GM19238 (cell line): ENCODE measurements around the gene CLIC3.
"Not testable (repeated sequence)": the region's sequence is repeated elsewhere in the genome, so short reads cannot be mapped to it uniquely, and the experiment has no call there.

Experiments
- DNase-seq: peaks from one replicate; pipeline ENCODE4 v3.0.0; 2011; ENCODE audit warnings: low spot score; ENCODE audit not compliant: insufficient read length

CLIC3 gene, protein sequence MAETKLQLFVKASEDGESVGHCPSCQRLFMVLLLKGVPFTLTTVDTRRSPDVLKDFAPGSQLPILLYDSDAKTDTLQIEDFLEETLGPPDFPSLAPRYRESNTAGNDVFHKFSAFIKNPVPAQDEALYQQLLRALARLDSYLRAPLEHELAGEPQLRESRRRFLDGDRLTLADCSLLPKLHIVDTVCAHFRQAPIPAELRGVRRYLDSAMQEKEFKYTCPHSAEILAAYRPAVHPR

DNA sequence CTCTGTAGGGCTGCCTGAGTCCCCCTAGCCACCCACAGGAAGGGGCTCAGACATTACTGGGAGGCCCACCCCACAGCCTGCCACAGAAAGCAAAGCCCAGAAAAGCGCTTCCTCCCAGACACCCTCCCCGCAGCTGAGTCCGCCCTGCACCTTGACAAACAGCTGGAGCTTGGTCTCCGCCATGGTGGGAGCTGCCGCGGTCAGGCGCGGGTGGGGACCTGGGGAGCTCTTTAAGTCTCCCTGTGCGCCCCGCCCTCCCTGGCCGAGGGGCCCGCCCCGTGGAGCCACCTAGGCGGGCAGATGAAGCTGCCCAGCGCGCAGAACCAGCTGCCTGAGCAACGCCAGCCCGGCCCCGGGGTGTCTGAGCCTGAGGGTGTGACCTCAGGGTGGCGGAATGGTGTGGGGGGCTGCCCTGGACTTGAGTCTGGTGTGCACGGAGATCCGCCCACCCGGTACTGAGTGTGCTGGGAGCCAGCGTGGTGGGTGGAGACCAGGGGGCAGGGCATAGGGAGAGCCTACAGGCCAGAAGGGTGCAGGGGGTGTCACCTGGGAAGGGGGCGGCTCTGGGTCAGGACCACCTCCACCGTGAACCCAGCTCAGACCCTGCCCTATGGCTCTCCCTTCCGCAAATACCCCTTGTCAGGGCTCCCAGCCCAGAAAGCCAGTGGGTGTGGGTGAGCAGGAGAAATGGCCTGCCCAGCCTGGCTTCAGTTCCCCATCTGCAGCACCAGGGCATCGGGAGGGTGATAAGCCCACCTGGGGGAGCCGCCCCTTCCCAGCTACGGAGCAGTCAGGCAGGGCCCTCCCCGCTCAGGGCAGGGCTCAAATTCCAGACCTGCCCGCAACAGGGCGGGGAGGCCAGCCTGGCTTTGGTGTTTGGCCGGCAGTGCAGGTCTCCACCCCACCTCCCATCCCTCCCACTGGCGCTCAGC is at the start of gene CLIC3:
Gene CLIC3, minus strand, starts transcription at position 208 of the 932 bp plus-strand sequence. Its CDS starts 25 bp downstream, at position 183.
- DNase-seq = no peak

DNA sequence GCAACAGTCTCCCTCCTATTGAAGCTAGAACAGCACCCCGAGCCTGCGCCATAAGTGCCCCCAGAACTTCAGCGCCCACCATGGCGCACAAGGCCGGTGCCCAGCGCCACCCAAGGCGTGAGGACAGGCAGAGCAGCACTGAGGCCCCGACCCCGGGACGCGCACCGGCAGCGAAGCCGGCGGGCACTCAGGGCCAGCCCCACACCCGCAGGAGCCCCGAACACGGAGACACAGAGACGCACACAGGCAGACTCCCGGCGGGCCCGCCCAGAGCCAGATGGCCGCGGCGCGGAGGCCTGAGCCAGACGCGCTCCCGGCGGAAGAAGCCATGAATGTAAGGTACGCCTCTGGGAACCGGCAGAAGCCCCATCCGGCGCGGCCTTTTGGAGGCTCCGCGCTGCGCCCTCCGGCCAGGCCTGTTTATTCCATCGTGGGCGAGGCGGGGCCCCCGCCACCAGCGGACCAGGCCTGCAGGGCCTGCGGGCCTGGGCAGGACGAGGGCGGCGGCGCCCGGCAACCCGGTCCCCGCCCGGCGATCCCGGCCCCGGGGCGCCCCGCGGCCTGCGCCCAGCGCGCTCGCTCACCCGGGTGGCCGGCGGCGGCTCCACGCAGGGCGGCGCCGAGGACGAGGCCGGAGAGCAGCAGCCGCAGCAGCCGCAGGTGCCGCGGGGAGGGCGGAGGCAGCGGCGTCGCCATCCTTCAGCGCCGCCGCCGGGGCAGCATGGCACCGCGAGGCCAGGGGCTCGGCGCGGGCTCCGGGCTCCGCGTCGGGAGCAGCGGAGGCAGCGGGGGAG is 49.1 kb upstream of the CLIC3 start:
- DNase-seq = no peak

DNA sequence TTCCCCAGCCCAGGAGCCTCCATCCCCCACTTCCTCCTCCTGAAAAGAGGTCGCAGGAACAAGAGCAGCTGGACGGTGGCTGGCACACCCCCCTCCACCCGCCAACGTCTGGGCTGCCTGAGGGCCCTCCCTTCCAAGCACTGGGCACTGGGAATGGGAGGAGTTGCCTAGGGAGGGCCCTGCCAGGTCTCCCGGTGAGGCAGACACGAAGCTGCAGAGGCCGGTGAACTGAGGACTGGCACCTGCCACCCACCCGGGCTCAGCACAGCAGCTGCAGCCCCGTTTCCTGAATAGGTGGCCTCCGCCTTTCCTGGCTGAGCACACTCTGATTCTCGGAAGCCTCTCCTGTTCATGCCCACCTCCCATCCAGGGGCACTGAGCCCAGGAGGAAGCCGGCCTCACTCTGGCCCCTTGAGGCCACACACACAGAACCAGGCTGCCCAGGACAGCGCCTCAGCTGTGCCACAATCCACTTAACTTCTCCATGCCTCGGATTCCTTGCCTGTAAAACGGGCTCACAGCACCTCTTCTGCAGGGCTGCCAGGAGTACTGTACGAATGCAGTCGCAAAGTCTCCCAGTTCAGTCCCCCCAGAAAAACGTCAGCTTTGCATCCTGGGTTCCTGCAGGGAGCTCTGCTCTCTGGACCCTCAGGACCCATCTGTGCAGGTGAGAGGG is 48.3 kb upstream of the CLIC3 start:
- no peak for DNase-seq

DNA sequence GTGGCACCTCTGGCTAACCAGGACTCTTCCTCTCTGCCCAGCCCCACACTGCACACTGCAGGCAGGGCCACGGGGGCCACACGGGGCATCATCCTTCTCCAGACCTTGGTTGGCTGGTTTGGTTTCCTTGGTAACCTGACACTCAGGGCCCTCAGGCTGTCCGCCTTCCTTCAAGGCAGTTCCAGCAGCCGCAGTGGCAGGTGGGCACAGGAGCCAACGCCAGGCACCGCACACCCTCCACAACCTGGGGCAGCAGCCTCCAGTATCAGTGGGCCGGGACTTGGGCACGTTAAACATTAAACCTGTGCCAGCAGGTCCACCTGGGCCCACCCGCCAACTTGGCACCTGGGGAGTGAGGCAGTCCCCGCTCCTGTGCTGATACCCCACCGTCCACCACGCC is 47.7 kb upstream of the CLIC3 start:
- DNase-seq = no peak

DNA sequence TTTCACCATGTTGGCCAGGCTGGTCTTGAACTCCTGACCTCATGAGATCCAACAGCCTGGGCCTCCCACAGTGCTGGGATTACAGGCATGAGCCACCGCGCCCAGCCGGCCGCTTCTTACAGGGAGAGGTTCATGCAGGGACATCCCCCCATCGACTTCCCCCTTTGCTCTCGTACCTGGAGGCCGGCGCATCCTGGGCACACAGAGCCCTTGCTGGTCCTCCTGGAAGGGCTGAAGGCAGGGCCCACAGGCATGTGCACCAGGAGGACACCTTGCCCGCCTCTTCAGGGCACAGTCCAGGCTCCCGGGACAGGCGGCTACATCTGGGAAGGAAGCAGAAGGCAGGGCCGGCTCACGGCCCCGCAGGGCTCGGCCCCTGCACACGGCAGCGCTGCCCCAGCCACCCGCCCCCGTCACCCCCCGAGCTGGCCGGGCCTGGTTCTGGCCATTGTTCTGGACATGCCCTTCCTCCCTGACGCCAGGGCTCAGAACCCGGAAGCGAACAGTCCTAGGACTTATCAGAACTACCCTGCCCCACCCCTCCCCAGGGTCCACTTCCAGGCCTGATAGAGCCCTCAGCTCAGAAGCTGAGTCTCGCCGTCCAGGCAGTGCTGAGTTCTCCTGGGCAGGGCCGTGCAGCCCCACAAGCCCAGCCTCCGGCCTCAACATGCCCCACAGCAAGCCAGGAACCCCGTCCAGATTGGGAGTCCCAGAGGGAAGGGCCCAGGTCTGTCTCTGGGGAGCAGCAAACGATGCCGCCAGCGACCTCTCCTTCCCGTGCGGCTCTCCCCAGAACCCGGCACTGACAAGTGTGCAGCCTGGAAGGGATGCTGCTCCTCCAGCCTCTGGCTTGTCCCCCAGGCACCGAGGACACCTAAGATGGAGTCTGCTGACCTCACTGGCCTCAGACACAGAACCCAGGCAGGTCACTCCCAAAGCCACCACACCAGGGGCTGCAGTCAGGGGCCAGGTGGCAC is 46.7 kb upstream of the CLIC3 start:
- DNase-seq = no peak

DNA sequence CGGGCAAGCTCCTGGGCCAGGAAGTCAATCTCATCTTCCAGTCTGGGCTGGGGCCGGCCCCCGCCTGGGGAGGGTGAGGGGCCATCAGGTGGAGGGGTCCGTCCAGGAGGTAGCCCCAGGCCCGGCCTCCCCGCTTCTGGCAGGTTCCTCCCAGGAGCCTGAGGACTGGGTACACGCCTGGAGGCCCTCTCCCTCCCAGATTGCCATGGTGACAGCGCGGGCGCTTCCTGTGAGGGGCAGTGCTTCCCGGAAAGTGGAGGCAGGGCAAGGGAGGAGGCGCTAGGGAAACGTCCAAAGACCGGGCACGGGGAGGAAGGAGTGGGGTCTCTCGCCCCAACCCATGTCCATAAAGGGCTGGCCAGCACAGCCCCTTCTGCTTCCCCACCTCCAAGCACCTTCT is 44.8 kb upstream of the CLIC3 start:
- no peak for DNase-seq

DNA sequence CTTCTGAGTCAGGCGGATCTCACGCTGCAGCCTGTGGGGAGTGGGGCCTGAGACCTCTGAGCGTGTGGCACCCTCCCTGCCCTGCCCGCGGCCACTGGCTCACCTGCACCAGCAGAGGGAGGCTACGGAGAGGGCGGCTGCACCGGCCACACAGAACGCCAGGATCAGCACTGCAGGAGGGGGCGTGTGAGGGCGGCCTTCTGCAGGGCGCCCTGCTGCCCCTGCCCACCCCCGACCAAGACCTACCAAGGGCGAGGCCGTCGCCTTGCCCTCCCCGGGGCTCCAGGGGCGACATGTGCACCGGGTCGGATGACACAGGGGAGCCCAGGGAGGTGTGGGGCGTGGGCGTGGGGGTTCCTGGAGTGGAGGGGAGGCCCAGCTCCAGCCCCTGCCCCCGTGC is 44.2 kb upstream of the CLIC3 start:
- no peak for DNase-seq

DNA sequence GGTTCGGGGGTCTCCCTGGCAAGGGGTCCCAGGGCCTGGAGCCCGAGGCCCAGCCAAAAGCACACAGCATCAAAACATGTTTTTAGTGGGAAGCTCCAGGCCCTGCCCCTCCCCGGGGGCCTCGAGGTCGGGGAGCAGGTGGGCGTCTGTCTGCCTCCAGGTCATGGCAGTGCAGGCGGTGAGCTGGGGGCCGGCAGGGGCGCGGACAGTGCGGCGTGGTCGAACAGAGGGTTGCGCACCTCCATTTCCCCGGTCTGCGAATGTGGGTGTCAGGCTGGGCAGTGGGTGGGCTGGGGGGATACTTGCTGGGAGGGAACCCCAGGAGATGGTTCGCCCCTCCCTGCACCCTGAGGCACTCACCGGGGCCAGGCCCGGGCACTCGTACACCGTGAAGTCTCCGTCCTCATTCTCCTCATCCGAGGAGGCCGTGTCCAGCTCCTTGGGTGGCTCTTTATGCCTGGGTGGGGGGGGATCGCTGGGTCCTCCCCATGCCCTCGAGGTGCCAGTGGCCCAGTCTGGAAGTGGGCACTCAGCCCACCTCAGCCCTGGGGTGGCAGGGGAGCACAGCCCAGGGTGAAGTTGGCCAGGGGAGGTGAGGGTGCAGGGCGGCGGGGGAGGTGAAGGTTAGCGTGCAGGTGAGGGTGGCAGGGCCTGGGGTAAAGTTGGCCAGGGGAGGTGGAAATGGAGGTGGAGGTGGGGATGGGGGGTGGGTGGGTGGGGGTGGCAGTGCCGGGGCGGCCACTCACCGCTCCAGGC is 43.4 kb upstream of the CLIC3 start:
- no peak for DNase-seq

DNA sequence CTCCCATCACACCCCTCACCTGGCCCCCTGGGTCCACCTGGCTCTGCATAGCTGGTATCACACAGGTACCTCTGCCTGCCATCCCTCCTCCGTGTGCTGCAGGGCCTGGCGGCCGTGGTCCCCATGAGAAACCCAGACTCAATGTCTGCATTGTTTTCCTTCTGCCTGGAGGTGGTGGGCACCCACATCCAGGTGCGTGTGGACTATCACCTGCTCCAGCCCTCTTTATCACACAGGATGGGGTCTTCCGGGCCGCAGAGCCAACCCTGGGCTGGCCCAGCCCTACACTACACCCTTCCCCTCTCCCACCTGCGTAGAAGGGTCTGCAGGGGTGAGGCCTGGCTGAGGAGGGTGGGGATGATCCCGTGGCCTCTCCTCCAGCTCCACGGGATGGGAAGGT is 42.5 kb upstream of the CLIC3 start:
- no peak for DNase-seq

DNA sequence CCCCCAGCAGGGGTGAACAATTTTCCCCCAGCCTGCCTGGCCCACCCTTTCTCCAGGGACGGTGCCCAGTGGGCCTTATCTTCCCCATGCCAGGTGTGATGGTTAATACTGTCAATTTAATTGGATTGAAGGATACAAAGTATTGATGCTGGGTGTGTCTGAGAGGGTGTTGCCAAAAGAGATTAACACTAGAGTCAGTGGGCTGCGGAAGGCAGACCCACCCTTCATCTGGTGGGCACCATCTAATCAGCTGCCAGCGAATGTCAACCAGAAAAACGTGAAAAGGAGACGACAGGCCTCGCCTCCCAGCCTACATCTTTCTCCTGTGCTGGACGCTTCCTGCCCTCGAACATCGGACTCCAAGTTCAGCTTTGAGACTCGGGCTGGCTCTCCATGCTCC is 41.1 kb upstream of the CLIC3 start:
- no peak for DNase-seq

DNA sequence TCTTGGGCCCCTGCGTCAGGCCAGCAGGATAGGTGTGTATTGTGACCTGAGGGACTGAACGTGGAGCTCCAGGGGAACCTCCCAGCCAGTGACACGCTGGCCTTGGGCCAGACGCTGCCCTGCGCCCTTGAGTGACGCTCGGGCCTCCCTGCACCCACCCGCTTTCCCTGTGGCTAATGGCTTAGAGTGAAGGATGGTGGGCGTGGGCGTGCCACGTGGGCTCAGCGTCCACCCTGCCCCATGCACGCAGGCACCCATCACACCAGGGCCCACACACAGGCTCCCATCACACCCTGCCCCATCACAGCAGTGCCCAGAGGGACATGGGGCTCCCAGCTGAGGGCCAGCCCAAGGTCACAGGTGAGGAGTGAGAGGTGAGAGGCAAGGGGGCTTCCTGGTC is 40.7 kb upstream of the CLIC3 start:
- no peak for DNase-seq

DNA sequence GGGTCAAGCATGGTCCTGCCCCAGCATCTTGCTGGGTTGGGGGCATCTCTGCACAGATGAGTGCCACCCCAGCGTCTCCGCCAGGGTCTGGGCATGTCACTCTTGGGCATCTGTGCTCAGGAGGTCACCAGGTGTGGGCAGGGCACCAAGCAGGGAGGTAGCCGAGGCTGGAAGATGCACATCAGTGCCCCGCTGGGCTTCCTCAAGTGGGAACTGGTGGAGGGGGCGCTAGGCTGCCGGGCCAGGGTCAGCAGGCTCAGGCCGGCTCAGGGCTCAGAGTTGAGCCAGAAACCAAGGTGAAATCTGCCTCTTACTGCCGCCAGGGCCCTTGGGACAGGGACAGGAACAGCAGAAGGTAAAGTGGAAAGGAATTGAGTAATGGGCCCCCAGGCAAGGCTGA is 39.6 kb upstream of the CLIC3 start:
- no peak for DNase-seq

DNA sequence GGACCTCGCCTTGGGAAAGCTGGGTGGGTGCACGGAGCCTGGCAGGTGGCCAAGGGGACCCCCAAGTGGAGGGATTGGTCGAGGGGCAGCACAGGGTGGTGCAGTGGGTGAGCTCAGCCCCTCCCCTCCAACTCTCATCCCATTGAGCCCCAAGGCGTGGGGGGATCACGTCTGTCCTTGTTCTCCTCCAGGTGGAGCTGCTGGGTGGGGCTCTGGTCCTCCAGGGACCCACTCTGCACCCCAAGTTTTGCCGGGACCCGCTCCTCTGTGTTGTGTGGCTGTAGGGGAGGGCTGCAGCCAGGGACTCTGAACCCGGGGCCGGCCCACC is 39.1 kb upstream of the CLIC3 start:
- DNase-seq = no peak

DNA sequence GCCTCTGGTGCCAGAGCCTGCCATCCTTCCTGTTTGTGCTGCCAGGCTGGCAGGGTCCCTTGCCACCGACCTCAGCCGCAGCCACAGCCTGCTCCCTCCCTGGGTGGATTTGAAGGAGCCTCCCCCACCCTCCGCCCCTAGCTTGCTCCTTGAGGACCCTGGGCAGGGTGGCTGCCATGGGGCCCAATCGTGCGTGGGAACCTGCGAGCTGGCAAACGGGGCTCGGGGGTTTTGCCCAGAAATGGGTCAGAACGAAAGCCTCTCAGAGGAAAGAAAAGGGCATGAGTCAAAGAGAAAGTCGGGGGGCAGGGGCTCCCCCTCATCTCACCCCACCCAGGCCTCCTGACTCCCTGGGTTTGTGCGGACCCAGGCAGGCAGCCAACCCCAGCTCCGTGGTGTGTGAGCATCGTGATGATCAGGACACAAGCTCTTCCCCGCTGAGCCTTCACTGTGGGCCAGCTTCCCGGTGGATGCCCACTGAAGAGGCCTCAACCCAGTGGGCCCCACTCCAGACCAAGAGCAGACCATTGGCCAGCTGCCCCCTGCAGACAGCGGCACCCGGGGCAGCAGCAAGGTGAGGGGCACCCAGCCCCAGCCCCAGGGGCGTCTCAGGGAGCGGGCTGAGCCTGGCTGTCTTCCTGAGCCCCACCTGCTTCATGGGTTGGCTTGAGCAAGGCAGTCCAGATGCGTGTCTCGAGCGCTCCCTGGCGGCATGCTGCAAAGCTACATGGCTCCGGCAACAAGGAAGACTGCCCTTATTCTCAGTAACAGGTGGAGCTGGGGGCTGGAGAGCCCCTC is 38.5 kb upstream of the CLIC3 start:
- peak; percentile 96 for DNase-seq

DNA sequence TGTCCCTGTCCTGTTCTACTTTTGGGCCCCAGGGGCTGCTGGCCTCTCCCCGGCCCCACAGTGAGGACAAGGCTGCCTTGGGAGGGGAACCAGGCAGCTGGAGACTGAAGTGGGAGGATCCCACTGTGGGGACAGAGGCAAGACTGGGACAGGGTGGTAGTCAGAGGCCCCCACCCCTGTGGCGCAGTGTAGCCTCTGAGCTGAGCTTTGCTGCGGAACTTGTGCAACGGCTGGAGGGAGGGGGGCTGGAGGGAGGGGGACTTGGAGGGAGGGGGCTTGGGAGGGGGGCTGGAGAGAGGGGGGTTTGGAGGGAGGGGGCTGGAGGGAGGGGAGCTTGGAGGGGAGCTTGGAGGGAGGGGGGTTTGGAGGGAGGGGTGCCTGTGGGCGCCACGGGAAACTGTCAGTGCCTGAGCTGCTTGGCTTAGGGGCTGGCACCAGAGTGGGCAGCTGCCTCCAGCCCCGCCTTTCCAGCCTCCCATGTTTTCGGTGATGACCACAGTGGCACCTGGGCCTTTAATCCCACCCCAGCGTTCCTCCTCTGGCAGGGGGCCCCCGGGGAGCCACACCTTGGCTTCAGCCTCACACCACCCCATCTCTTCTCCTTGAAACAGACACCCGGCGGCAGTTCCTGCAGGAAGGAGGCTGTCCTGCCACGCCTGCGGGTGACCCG is 37.8 kb upstream of the CLIC3 start:
- DNase-seq = no peak

DNA sequence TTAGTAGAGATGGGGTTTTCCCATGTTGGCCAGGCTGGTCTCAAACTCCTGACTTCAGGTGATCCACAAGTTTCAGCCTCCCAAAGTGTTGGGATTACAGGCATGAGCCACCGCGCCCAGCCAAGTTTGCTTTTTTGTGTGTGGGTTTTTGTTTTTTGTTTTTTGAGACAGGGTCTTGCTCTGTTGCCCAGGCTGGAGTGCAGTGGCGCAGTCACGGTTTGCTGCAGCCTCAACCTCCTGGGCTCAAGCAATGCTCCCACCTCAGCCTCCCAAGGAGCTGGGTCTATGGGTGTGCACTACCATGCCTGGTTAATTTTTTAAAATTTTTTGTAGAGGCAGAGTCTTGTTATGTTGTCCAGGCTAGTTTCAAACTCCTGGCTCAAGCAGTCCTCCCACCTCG is 37.1 kb upstream of the CLIC3 start:
- DNase-seq = not testable (repeated sequence)

DNA sequence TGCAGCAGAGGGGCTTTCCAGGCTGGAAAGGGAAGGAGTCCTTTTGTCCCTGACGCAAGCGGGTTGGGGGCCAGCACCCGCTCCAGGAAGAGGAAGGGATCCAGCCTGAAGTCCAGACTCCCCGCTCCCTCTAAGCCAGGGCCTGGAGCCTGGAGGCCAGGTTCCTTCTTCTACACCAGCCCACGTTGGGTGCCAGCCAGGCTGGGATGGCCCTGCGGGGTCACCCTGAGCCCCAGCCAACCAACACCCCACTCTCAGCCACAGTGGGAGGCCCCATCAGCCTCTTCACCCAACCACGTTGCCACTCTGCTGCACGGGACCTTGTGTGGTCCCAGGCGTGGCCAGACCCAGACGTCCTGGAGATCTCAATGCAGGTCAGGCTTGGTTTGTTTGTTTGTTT is 36.5 kb upstream of the CLIC3 start:
- DNase-seq = no peak

DNA sequence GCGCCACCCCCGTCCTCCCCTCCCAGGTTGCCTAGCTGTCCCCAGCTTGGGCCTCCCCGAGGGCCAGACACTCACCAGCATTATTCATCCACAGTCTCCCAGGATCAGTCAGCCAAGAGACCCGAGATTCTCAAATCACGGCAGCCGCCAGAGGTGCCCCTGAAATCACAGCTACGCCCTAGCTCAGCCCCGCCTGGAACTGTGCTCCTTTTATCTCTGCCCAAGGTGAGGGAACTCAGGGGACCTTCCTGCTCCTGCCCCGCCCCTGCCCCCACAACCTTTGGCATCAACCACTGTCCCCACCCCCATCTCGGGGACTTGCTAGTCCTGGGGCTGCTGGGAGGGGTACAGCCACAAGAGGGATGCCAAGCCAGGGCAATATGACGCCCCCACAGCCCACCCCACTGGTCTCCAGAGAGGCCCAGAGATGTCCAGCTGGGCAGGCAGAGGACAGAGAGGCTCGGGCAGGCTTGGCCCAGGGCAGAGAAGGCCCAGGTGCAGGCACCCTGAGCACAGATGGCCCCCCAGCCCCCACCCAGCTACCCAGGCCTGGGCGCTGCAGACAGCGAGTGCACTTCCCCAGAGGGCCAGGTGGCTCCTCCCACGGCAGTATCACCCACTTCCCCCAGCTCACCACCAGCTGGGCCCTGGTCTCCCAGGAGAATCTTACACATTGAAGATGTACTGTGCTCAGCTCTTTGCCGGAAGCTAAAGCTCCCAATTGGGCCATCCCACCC is 35.7 kb upstream of the CLIC3 start, which contains the start of gene FUT7:
Gene FUT7, minus strand, starts transcription at position 185 of the 737 bp plus-strand sequence. Its CDS starts 97 bp downstream, at position 88.
- DNase-seq = no peak
